Globus pallidus (tissue), 1 donor: Measurements from ENCODE around the gene SPRR2F.

Source experiments
- DNase-seq: peaks from one replicate; pipeline ENCODE4 v3.0.0-alpha.2; 2015; ENCODE audit warnings: low spot score

SPRR2F gene

GRCh38 chr1:153072806-153073726 is 40.2 kb downstream of the SPRR2F start:
- DNase-seq, result no peak

- DNase-seq, result no peak
Observed at GRCh38 chr1:153071511-153071910, 41.8 kb downstream of the SPRR2F start, which contains the start of gene SPRR2B. Gene SPRR2B, minus strand, starts transcription at chr1:153071611. Its CDS starts 772 bp downstream, at chr1:153070839.

GRCh38 chr1:153070243-153070642 is 43.1 kb downstream of the SPRR2F start:
- no peak for DNase-seq
